Measurements from ENCODE around the gene CNTNAP2. TPM values are rescaled to one million over a fixed set of nuclear protein-coding genes. Genes with fewer than 3 reads are reported as not detected.

Gene CNTNAP2
- total and polyA plus RNA-seq, 2 of the 8 experiments (the other 6 are each of a cell fraction or from before 2014, with no cell fraction given) = 27.9 to 71.0 TPM

DNA sequence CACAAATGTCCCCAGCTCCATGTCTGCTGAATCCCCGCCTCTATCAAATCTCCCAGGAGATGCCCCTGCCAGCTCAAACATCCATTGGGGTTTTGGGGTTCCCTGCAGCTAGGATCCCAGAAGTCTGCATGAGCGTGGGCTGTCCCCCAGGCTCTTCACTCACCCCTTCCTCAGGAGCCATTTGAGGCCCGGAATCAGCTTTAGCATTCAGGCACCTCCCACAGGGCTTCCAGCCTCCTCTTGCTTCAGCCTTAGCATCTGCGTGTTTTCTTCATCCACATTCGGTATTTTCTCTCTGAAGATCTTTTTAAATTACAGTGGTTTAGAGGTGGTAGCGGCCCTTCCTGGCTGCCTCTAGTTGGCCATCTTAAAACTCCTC, 1054.4 kb downstream of the CNTNAP2 start:
- WGBS, 2 experiments (ENCODE audit: extremely low coverage in 1 of 2, insufficient coverage in 1 of 2, insufficient read length in 1 of 2, insufficient replicate concordance in 2 of 2, low coverage in 1 of 2, low lambda C conversion rate in 2 of 2, missing lambda C conversion rate in 1 of 2) = 89% methylated on average over 6 of the region's 6 CpGs; no CpG with 5 or more reads in 1 of the 2 experiments
- no peak for TF ChIP-seq SIX5 (IDR thresholded peaks at IDR 0.05; ENCODE audit: low read depth, low read length)
- no peak for TF ChIP-seq RXRA (IDR thresholded peaks at IDR 0.05; ENCODE audit: insufficient read depth, low read depth, low read length)
- no peak for TF ChIP-seq GTF2F1 (IDR thresholded peaks at IDR 0.05; ENCODE audit: borderline replicate concordance, low read depth, low read length)
- TF ChIP-seq ATF2 (IDR thresholded peaks at IDR 0.05; ENCODE audit: low read length) = no peak
- no peak for TF ChIP-seq SIRT6 (IDR thresholded peaks at IDR 0.05; ENCODE audit: low read length)
- TF ChIP-seq, protein P1, sequence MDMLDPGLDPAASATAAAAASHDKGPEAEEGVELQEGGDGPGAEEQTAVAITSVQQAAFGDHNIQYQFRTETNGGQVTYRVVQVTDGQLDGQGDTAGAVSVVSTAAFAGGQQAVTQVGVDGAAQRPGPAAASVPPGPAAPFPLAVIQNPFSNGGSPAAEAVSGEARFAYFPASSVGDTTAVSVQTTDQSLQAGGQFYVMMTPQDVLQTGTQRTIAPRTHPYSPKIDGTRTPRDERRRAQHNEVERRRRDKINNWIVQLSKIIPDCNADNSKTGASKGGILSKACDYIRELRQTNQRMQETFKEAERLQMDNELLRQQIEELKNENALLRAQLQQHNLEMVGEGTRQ (IDR thresholded peaks at IDR 0.05; ENCODE audit: low read length) = no peak
- no peak for TF ChIP-seq MAX (IDR thresholded peaks at IDR 0.05)
- no peak for TF ChIP-seq POU5F1 (IDR thresholded peaks at IDR 0.05; ENCODE audit: low read depth, low read length)
- TF ChIP-seq KDM1A (IDR thresholded peaks at IDR 0.05; ENCODE audit: borderline replicate concordance, low read length) = no peak
- no peak for TF ChIP-seq JUND (IDR thresholded peaks at IDR 0.05; ENCODE audit: low read length)
- no peak for TF ChIP-seq RBBP5 (IDR thresholded peaks at IDR 0.05; ENCODE audit: borderline replicate concordance, low read depth, low read length)
- TF ChIP-seq CHD2 (IDR thresholded peaks at IDR 0.05; ENCODE audit: low read length) = no peak

More for the DNA sequence above, 1054.4 kb downstream of the CNTNAP2 start:
- Histone ChIP-seq H3K9me3 (ENCODE audit: insufficient read depth in 2 of 2, low read depth in 1 of 2, low read length in 1 of 2) (no peaks in the 10 kb centered on the region), H3K79me2 (ENCODE audit: control insufficient read depth in 1 of 2, insufficient read depth in 2 of 2, low read length in 2 of 2) (no peaks in the 10 kb centered on the region), H2BK5ac (ENCODE audit: low read depth, low read length) (no peak overlapping the region), H3K27me3 (replicated peaks in 1 of 4; ENCODE audit: control insufficient read depth in 3 of 4, extremely low read depth in 1 of 4, insufficient read depth in 3 of 4, low read length in 3 of 4) (no peaks in the 10 kb centered on the region), H3K4me1 (replicated peaks in 1 of 4; ENCODE audit: control insufficient read depth in 3 of 4, insufficient read depth in 4 of 4, low read length in 3 of 4) (no peaks in the 10 kb centered on the region; a peak in 1 of 7 replicates), H3K23me2 (ENCODE audit: low read depth, low read length) (no peaks in the 10 kb centered on the region), H3K36me3 (ENCODE audit: control insufficient read depth in 2 of 4, insufficient read depth in 4 of 4, low read length in 3 of 4) (no peaks in the 10 kb centered on the region), H4K5ac (ENCODE audit: insufficient read length, low read depth, low read length) (no peak overlapping the region), H3K4me3 (ENCODE audit: extremely low read depth in 1 of 4, insufficient read depth in 2 of 4, low read depth in 3 of 4, low read length in 4 of 4) (no peak overlapping the region), H4K91ac (replicated peaks; ENCODE audit: insufficient read length, low read length) (no peak overlapping the region), H2AK5ac (ENCODE audit: low read depth, low read length) (no peak overlapping the region), H3K79me1 (ENCODE audit: low read depth, low read length) (no peaks in the 10 kb centered on the region), H2BK120ac (replicated peaks; ENCODE audit: low read depth, low read length) (no peak overlapping the region), H3K18ac (ENCODE audit: extremely low read depth, low read length) (no peak overlapping the region), H3K56ac (replicated peaks; ENCODE audit: insufficient read length, low read depth, low read length) (no peak overlapping the region), H3K4ac (replicated peaks; ENCODE audit: insufficient read length, low read depth, low read length) (no peak overlapping the region), H2BK12ac (ENCODE audit: low read depth, low read length) (no peak overlapping the region), H4K20me1 (replicated peaks in 1 of 2; ENCODE audit: control insufficient read depth in 1 of 2, insufficient read depth in 2 of 2, low read length in 2 of 2) (no peaks in the 10 kb centered on the region), H2AFZ (ENCODE audit: low read length) (peak overlapping the region; percentile 65; the same call in 1 of the 2 replicates), H2BK15ac (ENCODE audit: low read length) (no peak overlapping the region), H3K23ac (ENCODE audit: insufficient read length) (no peak overlapping the region), H3K27ac (ENCODE audit: low read depth, low read length) (no peak overlapping the region), H4K8ac (ENCODE audit: extremely low read depth, insufficient read depth, low read length) (no peak overlapping the region), H3K14ac (ENCODE audit: insufficient read length) (no peak overlapping the region), H2BK20ac (ENCODE audit: low read length) (no peak overlapping the region), H3K4me2 (ENCODE audit: insufficient read depth in 1 of 2, low read depth in 2 of 2, low read length in 2 of 2) (no peak overlapping the region), H3K9ac (replicated peaks in 1 of 4; ENCODE audit: extremely low read depth in 1 of 4, low read depth in 3 of 4, low read length in 3 of 4) (no peak overlapping the region)
- FAIRE-seq = no peak
- ChIA-PET CTCF (ENCODE audit: partially characterized antibody) (interaction anchor here (0.9 kb wide), 1 partner anchor 376 kb away, joined by 3 read pairs; no protein-coding TSS in a partner anchor), POLR2A (ENCODE audit: partially characterized antibody) (no interaction called here)
- DNase-seq (ENCODE audit: low read depth in 1 of 2, low spot score in 2 of 2) = no peak
